ENCODE results near the gene HELZ2. TPM values are rescaled to one million over a fixed set of nuclear protein-coding genes. Genes with fewer than 3 reads are reported as not detected.

HELZ2 gene
- polyA plus RNA-seq, 3 donors: 3.0 to 15.5 (median 3.3) TPM

GRCh38 chr20:63541371-63541770 is 32.7 kb downstream of the HELZ2 start:
- Histone ChIP-seq H3K27ac (ENCODE audit: low read depth in 1 of 2, low read length in 2 of 2) (no peak overlapping the region), H3K27me3 (ENCODE audit: control insufficient read depth in 2 of 2, insufficient read depth in 2 of 2, low read length in 2 of 2) (peaks cover 0 to 33% of the 10 kb centered on the region in 2 donors), H3K9me3 (replicated peaks in 1 of 2; ENCODE audit: control insufficient read depth in 1 of 2, insufficient read depth in 1 of 2, low read length in 2 of 2) (no peaks in the 10 kb centered on the region), H3K9ac (ENCODE audit: insufficient read depth, low read length, poor library complexity, severe bottlenecking) (no peak overlapping the region), H3K4me3 (replicated peaks in 1 of 3; ENCODE audit: low read depth in 2 of 3, low read length in 3 of 3) (no peak overlapping the region), H3K4me2 (replicated peaks; ENCODE audit: extremely low read depth, low read length, poor library complexity, severe bottlenecking) (no peak overlapping the region), H3K79me2 (ENCODE audit: insufficient read depth, low read length) (no peaks in the 10 kb centered on the region), H3K36me3 (replicated peaks in 1 of 2; ENCODE audit: control insufficient read depth in 1 of 2, insufficient read depth in 2 of 2, low read length in 2 of 2) (no peaks in the 10 kb centered on the region), H4K20me1 (ENCODE audit: insufficient read depth, low read length) (no peaks in the 10 kb centered on the region), H2AFZ (ENCODE audit: insufficient read depth, low read depth, low read length, poor library complexity, severe bottlenecking) (no peak overlapping the region), H3K4me1 (ENCODE audit: control insufficient read depth in 1 of 2, insufficient read depth in 2 of 2, low read length in 2 of 2) (peaks cover 20 to 25% of the 10 kb centered on the region in 2 donors)
- H3K27ac Mint-ChIP-seq: no peak overlapping the region
- DNase-seq: no peak
- intact Hi-C loops (cut with micrococcal nuclease): no loop called here
- WGBS (ENCODE audit: insufficient coverage): 96% methylated on average over 25 of the region's 28 CpGs
- no peak overlapping the region for H3K4me3 Mint-ChIP-seq
- TF ChIP-seq, protein P1, sequence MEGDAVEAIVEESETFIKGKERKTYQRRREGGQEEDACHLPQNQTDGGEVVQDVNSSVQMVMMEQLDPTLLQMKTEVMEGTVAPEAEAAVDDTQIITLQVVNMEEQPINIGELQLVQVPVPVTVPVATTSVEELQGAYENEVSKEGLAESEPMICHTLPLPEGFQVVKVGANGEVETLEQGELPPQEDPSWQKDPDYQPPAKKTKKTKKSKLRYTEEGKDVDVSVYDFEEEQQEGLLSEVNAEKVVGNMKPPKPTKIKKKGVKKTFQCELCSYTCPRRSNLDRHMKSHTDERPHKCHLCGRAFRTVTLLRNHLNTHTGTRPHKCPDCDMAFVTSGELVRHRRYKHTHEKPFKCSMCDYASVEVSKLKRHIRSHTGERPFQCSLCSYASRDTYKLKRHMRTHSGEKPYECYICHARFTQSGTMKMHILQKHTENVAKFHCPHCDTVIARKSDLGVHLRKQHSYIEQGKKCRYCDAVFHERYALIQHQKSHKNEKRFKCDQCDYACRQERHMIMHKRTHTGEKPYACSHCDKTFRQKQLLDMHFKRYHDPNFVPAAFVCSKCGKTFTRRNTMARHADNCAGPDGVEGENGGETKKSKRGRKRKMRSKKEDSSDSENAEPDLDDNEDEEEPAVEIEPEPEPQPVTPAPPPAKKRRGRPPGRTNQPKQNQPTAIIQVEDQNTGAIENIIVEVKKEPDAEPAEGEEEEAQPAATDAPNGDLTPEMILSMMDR (IDR thresholded peaks at IDR 0.05): no peak
- peaks cover 11 to 37% (median 13%) of the 10 kb centered on the region in 3 donors for H3K27me3 Mint-ChIP-seq (ENCODE audit: low read depth in 3 of 3)
- peaks cover 0 to 1% (median 0%) of the 10 kb centered on the region in 7 donors for H3K9me3 Mint-ChIP-seq
- peaks cover 16% of the 10 kb centered on the region for H3K4me1 Mint-ChIP-seq
- H3K36me3 Mint-ChIP-seq: peaks cover 0 to under 1% of the 10 kb centered on the region in 2 donors

DNA sequence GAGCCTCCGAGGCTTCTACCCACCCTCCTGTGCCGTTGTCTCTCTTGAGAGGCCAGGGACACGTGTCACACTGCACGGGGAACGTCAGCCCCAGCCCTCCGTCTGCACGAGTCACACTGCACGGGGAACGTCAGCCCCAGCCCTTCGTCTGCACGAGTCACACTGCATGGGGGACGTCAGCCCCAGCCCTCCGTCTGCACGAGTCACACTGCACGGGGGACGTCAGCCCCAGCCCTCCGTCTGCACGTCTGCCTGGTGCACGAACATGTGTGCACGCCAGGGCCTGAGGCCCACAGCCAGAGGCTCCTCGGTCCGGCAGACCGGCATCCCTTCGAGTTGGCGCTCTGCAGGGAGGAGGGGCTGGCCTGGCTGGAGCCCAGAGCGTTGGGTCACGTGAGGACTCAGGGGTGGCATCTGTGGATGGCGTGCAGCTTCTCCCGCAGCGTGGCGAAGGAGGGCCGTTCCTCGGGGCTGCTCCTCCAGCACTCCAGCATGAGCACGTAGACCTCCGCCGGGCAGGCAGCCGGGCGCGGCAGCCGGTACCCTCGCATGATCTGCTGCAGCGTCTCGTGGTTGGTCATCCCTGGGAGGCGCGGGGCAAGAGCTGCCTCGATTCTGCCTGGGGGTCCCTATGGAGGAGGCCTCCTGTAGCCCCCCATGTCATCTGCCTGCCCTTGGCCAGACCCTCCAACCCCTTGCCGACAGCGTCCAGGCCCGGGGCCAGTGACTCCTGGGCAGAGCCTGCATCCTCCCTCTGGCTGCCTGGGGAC is 33.4 kb downstream of the HELZ2 start:
- Histone ChIP-seq H4K20me1 (ENCODE audit: insufficient read depth, low read length) (no peaks in the 10 kb centered on the region), H3K4me2 (replicated peaks; ENCODE audit: extremely low read depth, low read length, poor library complexity, severe bottlenecking) (no peak overlapping the region), H3K4me1 (ENCODE audit: control insufficient read depth in 1 of 2, insufficient read depth in 2 of 2, low read length in 2 of 2) (peaks cover 23 to 28% of the 10 kb centered on the region in 2 donors), H3K27me3 (ENCODE audit: control insufficient read depth in 2 of 2, insufficient read depth in 2 of 2, low read length in 2 of 2) (peaks cover 0 to 29% of the 10 kb centered on the region in 2 donors), H3K9me3 (replicated peaks in 1 of 2; ENCODE audit: control insufficient read depth in 1 of 2, insufficient read depth in 1 of 2, low read length in 2 of 2) (no peaks in the 10 kb centered on the region), H3K27ac (ENCODE audit: low read depth in 1 of 2, low read length in 2 of 2) (no peak overlapping the region), H3K4me3 (replicated peaks in 1 of 3; ENCODE audit: low read depth in 2 of 3, low read length in 3 of 3) (no peak overlapping the region), H3K9ac (ENCODE audit: insufficient read depth, low read length, poor library complexity, severe bottlenecking) (no peak overlapping the region), H3K79me2 (ENCODE audit: insufficient read depth, low read length) (no peaks in the 10 kb centered on the region), H2AFZ (ENCODE audit: insufficient read depth, low read depth, low read length, poor library complexity, severe bottlenecking) (no peak overlapping the region), H3K36me3 (replicated peaks in 1 of 2; ENCODE audit: control insufficient read depth in 1 of 2, insufficient read depth in 2 of 2, low read length in 2 of 2) (no peaks in the 10 kb centered on the region)
- peaks cover 0 to 1% (median 0%) of the 10 kb centered on the region in 7 donors for H3K9me3 Mint-ChIP-seq
- H3K27ac Mint-ChIP-seq: no peak overlapping the region
- H3K4me1 Mint-ChIP-seq: peaks cover 18% of the 10 kb centered on the region
- peak overlapping the region in 1 of 2 donors; percentile 48 for H3K4me3 Mint-ChIP-seq
- TF ChIP-seq, protein P1 (IDR thresholded peaks at IDR 0.05): no peak
- intact Hi-C loops (cut with micrococcal nuclease): no loop called here
- peak in 2 of 3 donors; percentile 24 to 36 for DNase-seq
- WGBS (ENCODE audit: insufficient coverage): 82% methylated on average over 49 of the region's 49 CpGs
- peaks cover 0 to 2% of the 10 kb centered on the region in 2 donors for H3K36me3 Mint-ChIP-seq
- peaks cover 11 to 33% (median 13%) of the 10 kb centered on the region in 3 donors for H3K27me3 Mint-ChIP-seq (ENCODE audit: low read depth in 3 of 3)

All from CD14-positive monocyte (primary cell).